ENCODE measurements around the gene DDOST. TPM values are rescaled to one million over a fixed set of nuclear protein-coding genes. Genes with fewer than 3 reads are reported as not detected.

DDOST gene
- total RNA-seq, 2 donors from 2014 or later = 252 to 280 TPM

DNA sequence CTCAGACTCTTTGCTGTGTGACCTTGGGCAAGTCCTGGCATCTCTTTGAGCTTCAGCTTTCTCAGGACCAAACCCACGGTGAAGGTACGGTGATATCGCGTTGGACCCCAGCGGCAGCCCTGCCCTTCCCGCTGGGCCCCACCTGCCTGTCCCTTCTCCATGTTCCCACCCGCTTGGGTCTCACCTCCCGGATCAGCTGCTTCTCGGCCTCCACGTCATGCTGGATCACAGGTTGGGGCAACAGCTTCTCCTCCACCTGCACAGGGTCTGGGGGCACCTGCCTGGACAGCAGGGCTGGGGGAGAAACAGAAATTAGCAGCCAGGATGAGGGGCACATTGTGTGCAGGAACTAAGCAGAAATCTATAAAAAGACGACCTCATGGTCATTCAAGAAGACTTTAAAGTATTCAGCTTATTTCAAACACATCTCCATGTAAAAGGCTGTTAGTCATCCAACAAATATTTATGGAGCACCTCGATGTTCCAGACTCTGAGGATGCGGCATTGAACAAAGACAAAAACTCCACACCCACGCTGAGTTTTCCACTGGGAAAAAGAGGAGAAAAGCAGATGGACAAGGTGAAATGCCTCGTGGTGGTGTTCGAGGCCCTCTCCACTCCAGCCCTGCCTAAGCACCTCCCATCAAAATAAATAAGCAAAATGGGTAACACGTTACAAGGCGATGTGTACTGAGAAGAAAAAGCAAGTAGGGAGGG is 37.2 kb upstream of the DDOST start:
- TF ChIP-seq, protein P1, sequence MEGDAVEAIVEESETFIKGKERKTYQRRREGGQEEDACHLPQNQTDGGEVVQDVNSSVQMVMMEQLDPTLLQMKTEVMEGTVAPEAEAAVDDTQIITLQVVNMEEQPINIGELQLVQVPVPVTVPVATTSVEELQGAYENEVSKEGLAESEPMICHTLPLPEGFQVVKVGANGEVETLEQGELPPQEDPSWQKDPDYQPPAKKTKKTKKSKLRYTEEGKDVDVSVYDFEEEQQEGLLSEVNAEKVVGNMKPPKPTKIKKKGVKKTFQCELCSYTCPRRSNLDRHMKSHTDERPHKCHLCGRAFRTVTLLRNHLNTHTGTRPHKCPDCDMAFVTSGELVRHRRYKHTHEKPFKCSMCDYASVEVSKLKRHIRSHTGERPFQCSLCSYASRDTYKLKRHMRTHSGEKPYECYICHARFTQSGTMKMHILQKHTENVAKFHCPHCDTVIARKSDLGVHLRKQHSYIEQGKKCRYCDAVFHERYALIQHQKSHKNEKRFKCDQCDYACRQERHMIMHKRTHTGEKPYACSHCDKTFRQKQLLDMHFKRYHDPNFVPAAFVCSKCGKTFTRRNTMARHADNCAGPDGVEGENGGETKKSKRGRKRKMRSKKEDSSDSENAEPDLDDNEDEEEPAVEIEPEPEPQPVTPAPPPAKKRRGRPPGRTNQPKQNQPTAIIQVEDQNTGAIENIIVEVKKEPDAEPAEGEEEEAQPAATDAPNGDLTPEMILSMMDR (conservative IDR thresholded peaks at IDR 0.05) = no peak
- Histone ChIP-seq H3K9ac (ENCODE audit: extremely low read depth, low read length, poor library complexity, severe bottlenecking) (peak overlapping the region; percentile 11), H3K4me3 (ENCODE audit: low read length) (no peak overlapping the region), H3K9me3 (ENCODE audit: control insufficient read depth, low read length) (no peaks in the 10 kb centered on the region), H3K27ac (ENCODE audit: low read depth, low read length) (no peak overlapping the region), H3K36me3 (ENCODE audit: control insufficient read depth, insufficient read depth, low read length) (no peaks in the 10 kb centered on the region), H3K4me1 (ENCODE audit: control insufficient read depth, insufficient read depth, low read length) (no peaks in the 10 kb centered on the region), H3K27me3 (ENCODE audit: control insufficient read depth, insufficient read depth, low read length, poor library complexity, severe bottlenecking) (no peaks in the 10 kb centered on the region)
- H3K4me1 Mint-ChIP-seq = no peaks in the 10 kb centered on the region
- no peaks in the 10 kb centered on the region for H3K36me3 Mint-ChIP-seq (ENCODE audit: low read depth)
- no peaks in the 10 kb centered on the region for H3K27me3 Mint-ChIP-seq (ENCODE audit: insufficient read depth)
- DNase-seq = no peak
- WGBS, 2 experiments (ENCODE audit: insufficient coverage in 1 of 2, insufficient read length in 1 of 2) = 89 to 90% methylated on average over 6 to 18 of the region's 18 CpGs
- H3K4me3 Mint-ChIP-seq = no peak overlapping the region
- H3K9me3 Mint-ChIP-seq = no peaks in the 10 kb centered on the region
- no peak overlapping the region for H3K27ac Mint-ChIP-seq

DNA sequence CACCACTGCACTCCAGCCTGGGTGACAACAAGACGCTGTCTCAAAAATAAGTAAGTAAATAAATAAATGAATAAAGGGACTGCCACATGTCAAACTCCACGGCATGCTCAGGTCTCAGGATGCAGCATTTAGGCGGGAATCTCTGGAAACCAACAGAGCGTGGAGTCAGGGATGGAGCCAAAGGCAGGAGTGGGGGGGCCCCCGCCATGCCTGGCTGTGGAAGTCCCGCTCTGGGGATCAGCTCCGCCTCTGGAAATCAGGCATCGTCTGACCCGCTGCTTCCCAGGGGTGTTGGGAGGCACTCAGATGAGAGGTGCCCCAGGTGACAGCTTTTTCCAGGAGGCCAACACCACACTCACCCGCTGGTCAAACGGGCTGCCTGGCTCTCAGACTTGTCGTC is 36.4 kb upstream of the DDOST start:
- Histone ChIP-seq H3K9ac (ENCODE audit: extremely low read depth, low read length, poor library complexity, severe bottlenecking) (no peak overlapping the region), H3K9me3 (ENCODE audit: control insufficient read depth, low read length) (no peaks in the 10 kb centered on the region), H3K27me3 (ENCODE audit: control insufficient read depth, insufficient read depth, low read length, poor library complexity, severe bottlenecking) (no peaks in the 10 kb centered on the region), H3K36me3 (ENCODE audit: control insufficient read depth, insufficient read depth, low read length) (no peaks in the 10 kb centered on the region), H3K27ac (ENCODE audit: low read depth, low read length) (no peak overlapping the region), H3K4me1 (ENCODE audit: control insufficient read depth, insufficient read depth, low read length) (no peaks in the 10 kb centered on the region), H3K4me3 (ENCODE audit: low read length) (no peak overlapping the region)
- Mint-ChIP-seq H3K9me3 (no peaks in the 10 kb centered on the region), H3K27me3 (ENCODE audit: insufficient read depth) (no peaks in the 10 kb centered on the region), H3K4me3 (peak overlapping the region; percentile 71), H3K36me3 (ENCODE audit: low read depth) (no peaks in the 10 kb centered on the region), H3K27ac (no peak overlapping the region), H3K4me1 (no peaks in the 10 kb centered on the region)
- WGBS, 2 experiments (ENCODE audit: insufficient coverage in 1 of 2, insufficient read length in 1 of 2) = 90% methylated on average over 12 of the region's 12 CpGs
- TF ChIP-seq, protein P1 (conservative IDR thresholded peaks at IDR 0.05) = no peak
- DNase-seq = peak; percentile 48

DNA sequence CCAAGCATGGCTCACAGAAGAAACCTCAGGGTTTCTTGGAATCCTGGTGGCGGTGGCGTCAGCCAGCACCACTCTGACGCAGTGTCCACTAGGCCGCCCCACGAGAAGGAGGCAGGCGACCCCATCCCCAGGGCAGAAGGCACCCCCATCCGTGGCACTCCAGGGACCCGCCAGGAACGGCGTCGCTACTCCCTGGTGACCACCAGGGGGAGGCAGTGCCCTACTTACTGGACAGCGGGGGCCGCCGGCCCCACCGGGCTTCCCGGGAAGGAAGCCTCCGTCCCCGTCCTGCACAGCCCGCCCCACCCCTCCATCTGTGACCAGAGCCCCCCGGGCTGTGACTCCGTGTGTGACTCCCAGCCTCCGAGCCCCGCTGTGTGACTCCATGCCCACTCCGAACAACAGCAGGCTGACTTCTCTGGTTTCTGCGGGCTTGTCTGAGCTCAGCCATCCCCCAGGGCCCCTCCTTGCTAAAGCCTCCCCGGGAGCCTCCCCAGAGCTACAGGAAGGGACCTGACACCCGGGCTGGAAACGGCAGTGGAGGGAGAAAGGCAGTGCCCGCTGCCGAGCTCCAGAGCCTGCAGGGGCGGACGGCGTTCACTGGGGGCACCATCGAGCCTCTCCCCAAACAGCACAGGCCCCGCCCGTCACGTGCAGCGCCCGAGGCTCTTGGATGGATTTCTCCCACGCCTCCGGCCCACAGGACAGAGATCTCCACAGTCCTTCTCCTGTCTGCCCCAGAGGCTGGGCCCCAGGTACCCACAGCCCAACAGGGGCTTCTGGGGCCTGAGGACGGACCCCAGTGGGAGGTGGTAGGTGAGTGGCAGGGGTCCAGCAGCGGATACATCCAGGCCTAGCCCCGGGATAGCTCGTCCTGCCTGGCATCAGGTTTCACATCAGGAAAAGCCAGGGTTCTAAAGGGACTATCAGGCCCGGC is 35.5 kb upstream of the DDOST start:
- H3K9me3 ChIP-seq (ENCODE audit: control insufficient read depth, low read length) = no peaks in the 10 kb centered on the region
- no peaks in the 10 kb centered on the region for H3K36me3 Mint-ChIP-seq (ENCODE audit: low read depth)
- peaks cover 5% of the 10 kb centered on the region for H3K9me3 Mint-ChIP-seq
- WGBS, 2 experiments (ENCODE audit: insufficient coverage in 1 of 2, insufficient read length in 1 of 2) = 4 to 8% methylated on average over 14 to 46 of the region's 46 CpGs
- no peaks in the 10 kb centered on the region for H3K4me1 ChIP-seq (ENCODE audit: control insufficient read depth, insufficient read depth, low read length)
- no peaks in the 10 kb centered on the region for H3K36me3 ChIP-seq (ENCODE audit: control insufficient read depth, insufficient read depth, low read length)
- H3K27me3 Mint-ChIP-seq (ENCODE audit: insufficient read depth) = no peaks in the 10 kb centered on the region
- TF ChIP-seq, protein P1 (conservative IDR thresholded peaks at IDR 0.05) = peak; percentile 95
- DNase-seq = peak; percentile 96
- peak overlapping the region; percentile 90 for H3K27ac Mint-ChIP-seq
- H3K27ac ChIP-seq (ENCODE audit: low read depth, low read length) = peak overlapping the region; percentile 77
- peak overlapping the region; percentile 32 for H3K9ac ChIP-seq (ENCODE audit: extremely low read depth, low read length, poor library complexity, severe bottlenecking)
- no peaks in the 10 kb centered on the region for H3K4me1 Mint-ChIP-seq
- H3K27me3 ChIP-seq (ENCODE audit: control insufficient read depth, insufficient read depth, low read length, poor library complexity, severe bottlenecking) = no peaks in the 10 kb centered on the region
- peak overlapping the region; percentile 71 for H3K4me3 Mint-ChIP-seq
- H3K4me3 ChIP-seq (ENCODE audit: low read length) = peak overlapping the region; percentile 73

All from endodermal cell (in vitro differentiated cells).